Loucy (cell line): Measurements from ENCODE around the gene CRHR1.

Experiments used
- CTCF ChIP-seq: fragments of 200-600 bp; sonication (generic); conservative IDR thresholded peaks from 2 replicates; pipeline ENCODE4 v1.5.1; 2014; ENCODE audit warnings: mild to moderate bottlenecking, antibody characterized with exemption, low read length
- EZH2phosphoT487 ChIP-seq: fragments of 200-600 bp; IDR thresholded peaks from 2 replicates; pipeline ENCODE4 v1.6.1; 2018; ENCODE audit warnings: antibody characterized with exemption, mild to moderate bottlenecking, moderate library complexity, borderline replicate concordance

GRCh38 chr17:45846223-45846622 is 62.1 kb downstream of the CRHR1 start:
- TF ChIP-seq CTCF, result no peak
- TF ChIP-seq EZH2phosphoT487, result no peak
